Measurements from ENCODE around the gene PKD2L1.

PKD2L1 gene

DNA sequence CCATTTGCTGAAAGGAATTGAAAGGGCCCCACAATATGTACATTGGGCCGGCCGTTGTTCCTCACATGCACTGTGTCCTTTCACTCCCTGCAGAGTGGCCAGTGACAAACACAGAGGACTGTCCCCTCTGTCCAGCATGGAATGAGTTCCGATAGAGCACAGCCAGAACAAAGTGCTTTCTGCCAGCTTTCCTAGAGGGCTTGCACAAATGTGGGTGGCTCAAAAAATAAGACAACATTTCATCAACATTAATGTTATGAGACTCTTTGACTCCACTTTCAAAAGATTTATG lies 2.4 kb downstream of the PKD2L1 start:
- no peak for DNase-seq (ENCODE audit: extremely low spot score)
- POLR2A ChIA-PET = interaction anchor here (0.6 to 1.7 kb wide), 2 partner anchors 19 to 78 kb away, joined by 3 to 7 read pairs; partner anchors contain the start of gene SCD
- CTCF ChIA-PET = interaction anchor here (0.9 to 7.5 kb wide), 4 partner anchors 12 to 345 kb away, joined by 3 to 70 read pairs (median 3); no protein-coding TSS in a partner anchor
- TF ChIP-seq, protein P1, sequence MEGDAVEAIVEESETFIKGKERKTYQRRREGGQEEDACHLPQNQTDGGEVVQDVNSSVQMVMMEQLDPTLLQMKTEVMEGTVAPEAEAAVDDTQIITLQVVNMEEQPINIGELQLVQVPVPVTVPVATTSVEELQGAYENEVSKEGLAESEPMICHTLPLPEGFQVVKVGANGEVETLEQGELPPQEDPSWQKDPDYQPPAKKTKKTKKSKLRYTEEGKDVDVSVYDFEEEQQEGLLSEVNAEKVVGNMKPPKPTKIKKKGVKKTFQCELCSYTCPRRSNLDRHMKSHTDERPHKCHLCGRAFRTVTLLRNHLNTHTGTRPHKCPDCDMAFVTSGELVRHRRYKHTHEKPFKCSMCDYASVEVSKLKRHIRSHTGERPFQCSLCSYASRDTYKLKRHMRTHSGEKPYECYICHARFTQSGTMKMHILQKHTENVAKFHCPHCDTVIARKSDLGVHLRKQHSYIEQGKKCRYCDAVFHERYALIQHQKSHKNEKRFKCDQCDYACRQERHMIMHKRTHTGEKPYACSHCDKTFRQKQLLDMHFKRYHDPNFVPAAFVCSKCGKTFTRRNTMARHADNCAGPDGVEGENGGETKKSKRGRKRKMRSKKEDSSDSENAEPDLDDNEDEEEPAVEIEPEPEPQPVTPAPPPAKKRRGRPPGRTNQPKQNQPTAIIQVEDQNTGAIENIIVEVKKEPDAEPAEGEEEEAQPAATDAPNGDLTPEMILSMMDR (IDR thresholded peaks at IDR 0.05; ENCODE audit: control extremely low read depth, extremely low read depth, low read depth, missing control alignments) = no peak

DNA sequence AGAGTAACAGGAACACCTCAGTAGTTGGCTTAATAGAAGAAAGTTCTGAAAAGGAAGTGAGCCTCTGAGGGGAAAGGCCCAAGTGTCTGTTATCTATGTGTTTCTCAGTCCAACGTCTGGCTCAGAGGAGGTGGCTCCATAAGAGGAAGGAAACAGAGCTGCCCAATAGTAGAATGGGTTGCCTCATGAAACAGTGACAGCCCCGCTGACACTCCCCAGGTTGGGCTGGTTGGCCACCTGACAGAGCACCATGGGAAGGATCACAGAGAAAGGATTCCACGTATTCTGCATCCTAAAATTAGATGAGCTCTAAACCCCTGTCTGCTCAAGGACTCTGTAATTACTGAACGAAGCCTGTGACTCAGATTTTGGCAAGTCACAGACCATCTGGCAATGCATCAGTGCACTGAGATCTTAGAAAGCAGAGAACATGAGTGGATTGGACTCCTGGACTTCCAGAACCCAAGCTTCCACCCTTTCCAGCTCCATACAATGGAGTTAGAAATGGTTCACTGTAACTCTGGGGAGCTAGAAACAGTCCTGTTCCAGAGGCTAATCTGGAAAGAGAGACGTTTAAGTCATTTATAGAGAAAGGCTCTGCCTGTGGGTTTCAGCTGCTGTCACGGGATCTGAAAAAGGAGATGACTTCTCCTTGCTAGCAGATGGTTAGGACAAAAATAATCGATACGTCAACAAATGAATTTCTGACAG lies 2.9 kb downstream of the PKD2L1 start:
- CTCF ChIA-PET = interaction anchor here (1.4 to 7.5 kb wide), 3 partner anchors 12 to 344 kb away, joined by 3 to 70 read pairs (median 3); no protein-coding TSS in a partner anchor

DNA sequence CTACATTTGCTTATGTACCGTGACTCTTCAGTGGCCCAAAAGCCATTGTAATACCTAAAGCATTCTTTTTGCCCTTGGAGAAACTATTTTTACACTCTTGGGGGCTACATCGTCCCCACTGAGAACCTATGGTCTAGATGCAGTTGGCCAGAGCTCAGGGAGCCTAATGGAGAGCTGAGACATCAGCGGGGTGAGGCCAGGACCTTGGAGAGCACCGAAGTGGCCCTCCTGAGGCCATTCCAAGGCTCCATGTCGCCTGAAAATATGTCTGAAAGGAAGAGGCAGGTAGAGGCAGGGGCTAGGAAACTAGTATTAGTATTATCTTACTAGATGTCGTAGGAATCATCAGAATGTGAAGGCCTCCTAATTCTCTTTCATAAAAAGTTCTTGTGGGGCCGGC lies 4.9 kb downstream of the PKD2L1 start:
- ChIA-PET CTCF (interaction anchor here (7.5 kb wide), 1 partner anchor 14 kb away, joined by 70 read pairs; no protein-coding TSS in a partner anchor), POLR2A (no interaction called here)
- no peak for DNase-seq (ENCODE audit: extremely low spot score)
- TF ChIP-seq, protein P1 (IDR thresholded peaks at IDR 0.05; ENCODE audit: control extremely low read depth, extremely low read depth, low read depth, missing control alignments) = no peak

More for the DNA sequence above, 2.9 kb downstream of the PKD2L1 start:
- POLR2A ChIA-PET = interaction anchor here (0.6 to 1.7 kb wide), 2 partner anchors 19 to 78 kb away, joined by 3 to 7 read pairs; partner anchors contain the start of gene SCD
- DNase-seq (ENCODE audit: extremely low spot score) = peak; percentile 84
- TF ChIP-seq, protein P1 (IDR thresholded peaks at IDR 0.05; ENCODE audit: control extremely low read depth, extremely low read depth, low read depth, missing control alignments) = no peak

DNA sequence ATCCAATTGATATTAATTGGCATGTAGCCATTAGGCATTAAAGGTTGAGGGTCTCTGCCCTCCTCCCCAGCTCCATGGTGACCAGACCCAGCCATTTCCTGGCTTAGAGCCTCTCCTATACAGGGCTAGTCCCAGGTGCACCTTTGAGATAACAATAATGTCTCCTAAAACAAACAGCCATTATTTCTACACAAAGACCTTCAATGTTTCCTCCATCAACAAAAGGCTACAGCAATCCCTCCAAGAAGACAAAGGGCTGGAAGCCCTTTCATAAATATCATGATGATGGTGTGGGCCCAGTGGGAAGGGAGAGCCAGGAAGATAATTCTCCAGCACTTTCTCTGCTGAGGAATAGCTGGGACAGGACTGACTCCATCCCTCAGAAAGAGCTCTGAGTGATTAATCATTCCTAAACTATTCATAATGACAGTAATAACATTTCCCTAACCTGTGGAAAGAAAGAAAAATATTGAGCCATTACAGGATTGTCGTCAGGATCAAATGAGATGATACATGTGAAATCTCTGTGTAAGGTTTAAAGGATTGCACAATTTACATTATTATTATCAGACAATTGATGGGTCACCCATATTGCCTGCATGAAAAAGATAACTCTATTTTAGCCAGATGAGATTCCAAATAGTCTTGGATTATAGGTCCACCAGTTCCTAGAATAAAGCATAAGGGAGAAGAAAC lies 10.2 kb downstream of the PKD2L1 start:
- ChIA-PET POLR2A (no interaction called here), CTCF (interaction anchor here (2.2 kb wide), 1 partner anchor 16 kb away, joined by 7 read pairs; no protein-coding TSS in a partner anchor)
- no peak for DNase-seq (ENCODE audit: extremely low spot score)
- TF ChIP-seq, protein P1 (IDR thresholded peaks at IDR 0.05; ENCODE audit: control extremely low read depth, extremely low read depth, low read depth, missing control alignments) = no peak

DNA sequence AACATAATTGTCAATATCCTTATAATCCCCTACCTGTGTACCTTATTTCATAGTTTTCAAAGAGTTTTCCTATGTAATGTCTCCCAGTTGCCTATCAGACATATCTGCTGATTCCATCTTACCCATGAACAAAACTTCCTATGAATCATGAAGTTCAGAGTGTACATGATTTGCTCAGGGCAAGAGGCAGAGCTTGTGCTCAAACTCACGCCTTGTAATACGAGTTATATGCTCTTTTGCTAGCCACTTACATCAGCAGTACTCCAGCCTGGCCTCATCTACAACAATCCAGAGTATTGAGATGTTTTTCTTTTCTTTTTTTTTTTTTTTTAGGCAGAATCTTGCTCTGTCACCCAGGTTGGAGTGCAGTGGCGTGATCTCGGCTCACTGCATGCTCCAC lies 11.8 kb downstream of the PKD2L1 start:
- TF ChIP-seq, protein P1 (IDR thresholded peaks at IDR 0.05; ENCODE audit: control extremely low read depth, extremely low read depth, low read depth, missing control alignments) = no peak
- CTCF ChIA-PET = no interaction called here

DNA sequence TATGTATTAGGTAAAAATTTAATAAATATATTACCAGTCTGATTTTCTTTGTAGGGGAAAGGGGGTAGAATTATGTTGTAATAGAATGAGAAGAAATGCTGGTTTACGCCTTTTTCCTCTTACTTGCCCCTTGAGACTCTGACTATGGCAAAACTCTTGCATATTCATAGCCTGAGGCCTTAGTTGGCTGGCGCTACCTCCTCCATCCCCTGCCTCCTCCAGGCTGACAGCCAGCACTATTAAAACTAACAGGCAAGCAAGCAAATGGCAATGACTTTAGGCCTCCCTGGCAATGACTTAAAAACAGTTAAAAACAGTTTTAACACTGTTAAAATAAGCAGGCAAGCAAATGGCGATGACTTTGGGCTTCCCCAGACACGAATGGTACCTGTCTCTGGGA lies 14.4 kb downstream of the PKD2L1 start:
- ChIA-PET CTCF (interaction anchor here (2.0 kb wide), 1 partner anchor 15 kb away, joined by 6 read pairs; the partner anchor contains the start of gene PKD2L1), POLR2A (no interaction called here)
- TF ChIP-seq, protein P1 (IDR thresholded peaks at IDR 0.05; ENCODE audit: control extremely low read depth, extremely low read depth, low read depth, missing control alignments) = no peak
- DNase-seq (ENCODE audit: extremely low spot score) = no peak

More for the DNA sequence above, 11.8 kb downstream of the PKD2L1 start:
- POLR2A ChIA-PET = no interaction called here
- DNase-seq (ENCODE audit: extremely low spot score) = no peak
